SK-N-SH treated with all-trans-retinoic acid at 6 μM for 48 hours (cell line): ENCODE results near the gene BBS9.

Experiments
- POU6F1 ChIP-seq: fragments of 250-450 bp; sonication (Bioruptor Pico); IDR thresholded peaks from 2 replicates; pipeline ENCODE4 v1.8.0; 2021; ENCODE audit warnings: low read depth, mild to moderate bottlenecking, moderate library complexity, borderline replicate concordance
- ZNF565 ChIP-seq: fragments of 450-650 bp; formaldehyde crosslinking; conservative IDR thresholded peaks from 2 replicates; pipeline ENCODE4 v1.5.0; 2020; ENCODE audit warnings: low read depth, mild to moderate bottlenecking, moderate library complexity

GRCh38 chr7:33645104-33645503, 515.7 kb downstream of the BBS9 start:
- no peak for TF ChIP-seq POU6F1 (CRISPR knock-in tag)
- TF ChIP-seq ZNF565 (CRISPR knock-in tag) = no peak
